ENCODE data around the gene TBC1D22A. TPM values are rescaled to one million over a fixed set of nuclear protein-coding genes. Genes with fewer than 3 reads are reported as not detected.

TBC1D22A gene
- polyA plus RNA-seq, 1 donor (not counting 4 experiments of a cell fraction or from before 2014, with no cell fraction given): 20.9 TPM

DNA sequence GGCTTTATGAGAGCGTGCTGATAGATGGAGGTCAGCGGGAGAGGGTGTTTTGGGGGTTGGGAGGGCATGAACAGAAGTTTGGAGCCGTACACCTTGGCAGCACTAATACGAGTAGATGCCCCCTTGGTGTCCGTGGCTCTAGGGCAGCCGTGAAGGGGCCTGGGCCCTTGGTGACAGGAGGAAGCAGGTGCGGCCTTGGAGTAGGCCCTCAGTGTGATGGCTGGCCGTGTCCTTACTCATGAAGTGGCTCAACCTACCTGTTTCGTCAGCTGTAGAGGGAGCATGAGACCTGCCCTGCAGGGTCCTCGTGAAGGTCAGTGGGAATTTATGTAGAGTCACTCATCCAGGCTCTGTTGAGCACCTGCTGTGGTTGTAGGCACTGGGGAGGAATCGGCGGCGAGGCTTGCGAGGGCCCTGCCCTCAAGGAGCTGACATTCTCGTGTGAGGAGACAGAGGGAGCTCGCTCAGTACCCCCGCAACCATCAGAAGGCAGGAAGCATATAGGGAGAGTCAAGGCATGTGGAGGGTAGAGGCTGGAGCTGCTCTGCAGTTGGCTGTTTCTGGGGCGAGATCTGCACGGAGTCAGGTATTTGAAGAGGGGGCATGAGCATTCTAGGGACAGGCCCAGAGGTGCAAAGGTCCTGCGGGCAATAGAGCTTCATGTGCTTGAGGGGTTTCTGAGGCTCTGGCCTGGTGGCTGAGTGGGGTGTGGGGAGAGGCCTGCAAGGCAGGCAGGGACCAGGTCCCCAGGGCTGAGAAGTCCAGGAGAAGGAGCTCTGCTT is 39.6 kb downstream of the TBC1D22A start:
- H3K36me3 ChIP-seq (ENCODE audit: control insufficient read depth in 2 of 2, extremely low read depth in 1 of 2, insufficient read depth in 2 of 2, low read length in 2 of 2): peaks cover 34 to 42% of the 10 kb centered on the region in 2 experiments
- H3K27ac ChIP-seq (ENCODE audit: control insufficient read depth, insufficient read depth, low read length): no peak overlapping the region
- no peaks in the 10 kb centered on the region for H3K9me1 ChIP-seq (ENCODE audit: control insufficient read depth, extremely low read depth, insufficient read depth, low read length)
- dilution Hi-C loops (cut with MboI; ENCODE audit: extremely low pct_ligation_motif_present, low sequenced_read_pairs): no loop called here
- no peak overlapping the region for H2AFZ ChIP-seq (ENCODE audit: control insufficient read depth, low read length)
- TF ChIP-seq, protein P1, sequence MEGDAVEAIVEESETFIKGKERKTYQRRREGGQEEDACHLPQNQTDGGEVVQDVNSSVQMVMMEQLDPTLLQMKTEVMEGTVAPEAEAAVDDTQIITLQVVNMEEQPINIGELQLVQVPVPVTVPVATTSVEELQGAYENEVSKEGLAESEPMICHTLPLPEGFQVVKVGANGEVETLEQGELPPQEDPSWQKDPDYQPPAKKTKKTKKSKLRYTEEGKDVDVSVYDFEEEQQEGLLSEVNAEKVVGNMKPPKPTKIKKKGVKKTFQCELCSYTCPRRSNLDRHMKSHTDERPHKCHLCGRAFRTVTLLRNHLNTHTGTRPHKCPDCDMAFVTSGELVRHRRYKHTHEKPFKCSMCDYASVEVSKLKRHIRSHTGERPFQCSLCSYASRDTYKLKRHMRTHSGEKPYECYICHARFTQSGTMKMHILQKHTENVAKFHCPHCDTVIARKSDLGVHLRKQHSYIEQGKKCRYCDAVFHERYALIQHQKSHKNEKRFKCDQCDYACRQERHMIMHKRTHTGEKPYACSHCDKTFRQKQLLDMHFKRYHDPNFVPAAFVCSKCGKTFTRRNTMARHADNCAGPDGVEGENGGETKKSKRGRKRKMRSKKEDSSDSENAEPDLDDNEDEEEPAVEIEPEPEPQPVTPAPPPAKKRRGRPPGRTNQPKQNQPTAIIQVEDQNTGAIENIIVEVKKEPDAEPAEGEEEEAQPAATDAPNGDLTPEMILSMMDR (optimal IDR thresholded peaks at IDR 0.05 in 1 of 3, IDR thresholded peaks at IDR 0.05 in 1 of 3, conservative IDR thresholded peaks at IDR 0.05 in 1 of 3; ENCODE audit: extremely low read depth in 1 of 3, insufficient read depth in 2 of 3, low read length in 3 of 3): no peak
- no peak for TF ChIP-seq EZH2 (IDR thresholded peaks at IDR 0.05; ENCODE audit: low read length)
- no peaks in the 10 kb centered on the region for H3K27me3 ChIP-seq (ENCODE audit: control insufficient read depth, extremely low read depth, insufficient read depth, low read length)
- H3K9ac ChIP-seq (ENCODE audit: control insufficient read depth, extremely low read depth, insufficient read depth, low read length): no peak overlapping the region
- H3K4me3 ChIP-seq (ENCODE audit: control insufficient read depth in 2 of 3, extremely low read depth in 1 of 3, insufficient read depth in 2 of 3, low read depth in 1 of 3, low read length in 3 of 3): no peak overlapping the region
- peaks cover 31% of the 10 kb centered on the region for H3K79me2 ChIP-seq (ENCODE audit: control insufficient read depth, insufficient read depth, low read length)
- DNase-seq (ENCODE audit: low read depth, low spot score) (no peak), FAIRE-seq (no peak)
- H3K4me1 ChIP-seq (ENCODE audit: control insufficient read depth, extremely low read depth, insufficient read depth, low read length): peaks cover 3% of the 10 kb centered on the region
- peaks cover 12% of the 10 kb centered on the region for H4K20me1 ChIP-seq (ENCODE audit: control insufficient read depth, extremely low read depth, insufficient read depth, low read length)
- H3K9me3 ChIP-seq (ENCODE audit: control insufficient read depth, low read depth, low read length): no peaks in the 10 kb centered on the region
- no peak overlapping the region for H3K4me2 ChIP-seq (ENCODE audit: control insufficient read depth, extremely low read depth, insufficient read depth, low read depth, low read length)

DNA sequence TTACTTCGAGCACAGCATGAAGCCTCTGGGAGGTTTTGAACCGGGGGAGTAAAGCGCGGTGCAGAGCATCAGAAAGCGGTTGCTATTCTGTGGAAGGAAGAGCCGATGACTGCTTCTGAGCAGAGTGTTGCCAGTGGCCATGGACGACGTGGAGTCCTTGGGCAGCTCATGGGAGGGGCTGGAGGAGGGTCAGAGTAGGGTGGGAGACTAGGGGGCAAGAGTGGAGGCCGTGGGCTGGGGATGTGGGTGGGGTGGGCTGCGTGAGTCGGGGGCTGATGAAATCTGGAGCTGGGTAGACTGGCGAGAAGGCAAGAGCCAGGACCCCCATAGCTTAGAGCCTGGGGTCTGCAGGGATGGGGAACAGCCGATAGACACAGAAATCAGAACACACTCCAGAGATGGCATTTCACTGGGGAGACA is 40.2 kb downstream of the TBC1D22A start:
- H3K36me3 ChIP-seq (ENCODE audit: control insufficient read depth in 2 of 2, extremely low read depth in 1 of 2, insufficient read depth in 2 of 2, low read length in 2 of 2): peaks cover 34 to 44% of the 10 kb centered on the region in 2 experiments
- H2AFZ ChIP-seq (ENCODE audit: control insufficient read depth, low read length): no peak overlapping the region
- no peaks in the 10 kb centered on the region for H3K4me1 ChIP-seq (ENCODE audit: control insufficient read depth, extremely low read depth, insufficient read depth, low read length)
- no peak for DNase-seq (ENCODE audit: low read depth, low spot score)
- H3K9me1 ChIP-seq (ENCODE audit: control insufficient read depth, extremely low read depth, insufficient read depth, low read length): no peaks in the 10 kb centered on the region
- H3K4me2 ChIP-seq (ENCODE audit: control insufficient read depth, extremely low read depth, insufficient read depth, low read depth, low read length): no peak overlapping the region
- dilution Hi-C loops (cut with MboI; ENCODE audit: extremely low pct_ligation_motif_present, low sequenced_read_pairs): no loop called here
- H3K4me3 ChIP-seq (ENCODE audit: control insufficient read depth in 2 of 3, extremely low read depth in 1 of 3, insufficient read depth in 2 of 3, low read depth in 1 of 3, low read length in 3 of 3): no peak overlapping the region
- no peak for TF ChIP-seq EZH2 (IDR thresholded peaks at IDR 0.05; ENCODE audit: low read length)
- TF ChIP-seq, protein P1 (optimal IDR thresholded peaks at IDR 0.05 in 1 of 3, IDR thresholded peaks at IDR 0.05 in 1 of 3, conservative IDR thresholded peaks at IDR 0.05 in 1 of 3; ENCODE audit: extremely low read depth in 1 of 3, insufficient read depth in 2 of 3, low read length in 3 of 3): no peak
- no peak for FAIRE-seq
- H3K27me3 ChIP-seq (ENCODE audit: control insufficient read depth, extremely low read depth, insufficient read depth, low read length): no peaks in the 10 kb centered on the region
- no peak overlapping the region for H3K27ac ChIP-seq (ENCODE audit: control insufficient read depth, insufficient read depth, low read length)
- no peaks in the 10 kb centered on the region for H3K9me3 ChIP-seq (ENCODE audit: control insufficient read depth, low read depth, low read length)
- H3K79me2 ChIP-seq (ENCODE audit: control insufficient read depth, insufficient read depth, low read length): peaks cover 34% of the 10 kb centered on the region
- H4K20me1 ChIP-seq (ENCODE audit: control insufficient read depth, extremely low read depth, insufficient read depth, low read length): peaks cover 12% of the 10 kb centered on the region
- H3K9ac ChIP-seq (ENCODE audit: control insufficient read depth, extremely low read depth, insufficient read depth, low read length): no peak overlapping the region

Data from keratinocyte (primary cell).